Measurements from ENCODE around the gene TSC22D2. TPM values are rescaled to one million over a fixed set of nuclear protein-coding genes. Genes with fewer than 3 reads are reported as not detected.
"Not testable (repeated sequence)": the region's sequence is repeated elsewhere in the genome, so short reads cannot be mapped to it uniquely, and the experiment has no call there.

Gene TSC22D2
- polyA plus RNA-seq, 4 donors, result 50.3 to 75.3 (median 67.8) TPM

DNA sequence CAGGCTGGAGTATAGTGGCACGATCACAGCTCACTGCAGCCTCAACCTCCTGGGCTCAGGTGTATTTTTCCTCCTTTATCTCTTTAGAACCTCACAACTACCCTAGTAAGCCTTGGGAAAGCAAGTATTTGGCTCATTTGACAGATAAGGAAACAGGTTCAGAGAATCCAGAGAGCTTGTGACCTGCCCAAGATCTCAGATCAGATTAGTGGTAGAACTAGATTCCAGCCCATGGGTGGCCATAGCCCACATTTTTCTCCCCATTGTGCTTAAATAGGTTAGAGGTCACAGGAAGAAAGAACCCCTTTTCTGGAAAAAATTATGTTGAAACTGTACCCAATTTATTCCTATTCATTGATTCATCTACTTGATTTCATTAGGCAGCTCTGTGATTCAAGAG, 64.3 kb downstream of the TSC22D2 start:
- no peak for DNase-seq (ENCODE audit: low read depth in 4 of 4, low spot score in 3 of 4)

DNA sequence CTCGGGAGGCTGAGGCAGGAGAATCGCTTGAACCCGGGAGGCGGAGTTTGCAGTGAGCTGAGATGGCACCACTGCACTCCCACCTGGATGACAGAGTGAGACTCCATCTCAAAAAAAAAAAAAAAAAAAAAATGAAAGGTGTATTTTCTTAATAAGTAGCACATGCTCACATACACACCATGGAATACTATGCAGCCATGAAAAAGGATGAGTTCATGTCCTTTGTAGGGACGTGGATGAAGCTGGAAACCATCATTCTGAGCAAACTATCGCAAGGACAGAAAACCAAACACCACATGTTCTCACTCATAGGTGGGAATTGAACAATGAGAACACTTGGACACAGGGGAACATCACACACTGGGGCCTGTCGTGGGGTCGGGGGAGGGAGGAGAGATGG, 65.1 kb downstream of the TSC22D2 start:
- not testable (repeated sequence) for DNase-seq (ENCODE audit: low read depth in 4 of 4, low spot score in 3 of 4)

DNA sequence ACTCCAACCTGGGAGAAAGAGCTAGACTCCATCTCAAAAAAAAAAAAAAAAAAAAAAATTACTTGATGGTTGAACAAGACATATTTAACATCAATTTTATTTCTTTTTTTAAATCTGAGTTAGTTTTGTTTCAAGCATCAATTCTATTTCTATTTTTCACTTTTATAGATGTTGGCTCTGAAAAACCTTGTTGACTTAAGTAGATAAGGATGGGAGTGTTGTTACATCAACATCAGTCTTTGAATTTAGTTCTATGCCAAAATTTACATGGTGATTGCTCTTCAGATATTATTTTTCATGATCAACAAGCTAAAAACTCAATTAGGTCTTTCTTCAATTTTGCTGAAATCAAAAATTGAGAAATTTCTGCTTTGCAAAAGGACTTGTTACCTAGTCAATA, 71.3 kb downstream of the TSC22D2 start:
- no peak for DNase-seq (ENCODE audit: low read depth in 4 of 4, low spot score in 3 of 4)

DNA sequence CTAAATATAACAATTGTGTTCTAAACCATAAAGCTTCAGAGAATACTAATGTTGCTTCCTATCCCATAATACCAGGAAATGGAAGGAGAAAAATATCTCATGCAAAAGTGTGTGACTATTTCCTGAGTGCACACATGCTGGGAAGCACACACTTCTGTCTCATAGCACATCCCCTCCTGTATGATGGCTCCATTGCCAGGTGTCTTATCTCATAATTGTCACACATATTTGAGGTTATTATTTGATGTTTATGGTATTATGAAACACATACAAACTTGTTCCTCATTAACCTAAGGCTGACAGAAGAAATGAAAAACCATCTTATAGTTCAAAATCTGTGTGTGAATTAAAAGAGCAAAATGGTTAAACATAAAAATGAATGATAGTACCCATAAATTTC, 72.8 kb downstream of the TSC22D2 start:
- peak in 3 of 4 donors; percentile 40 to 58 (median 47) for DNase-seq (ENCODE audit: low read depth in 4 of 4, low spot score in 3 of 4)

DNA sequence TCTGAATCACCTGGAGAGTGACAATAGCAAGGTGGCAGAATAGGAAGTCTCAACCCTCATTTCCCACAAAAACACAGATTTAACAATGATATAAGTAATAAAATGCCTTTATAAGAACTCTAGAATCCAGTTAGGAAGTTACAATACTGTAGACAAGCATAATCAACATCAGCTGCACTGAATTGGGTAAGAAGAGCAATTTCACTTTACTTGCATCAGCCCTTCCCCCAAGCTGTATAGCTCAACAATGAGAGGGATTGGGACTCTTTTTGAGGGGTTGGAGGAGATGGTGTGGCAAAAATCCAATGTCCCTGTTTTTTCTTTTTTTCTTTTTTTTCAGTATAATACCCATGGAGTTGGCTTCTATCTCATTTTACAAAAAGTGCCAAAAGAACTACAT, 75.1 kb downstream of the TSC22D2 start:
- DNase-seq (ENCODE audit: low read depth in 4 of 4, low spot score in 3 of 4), result no peak

DNA sequence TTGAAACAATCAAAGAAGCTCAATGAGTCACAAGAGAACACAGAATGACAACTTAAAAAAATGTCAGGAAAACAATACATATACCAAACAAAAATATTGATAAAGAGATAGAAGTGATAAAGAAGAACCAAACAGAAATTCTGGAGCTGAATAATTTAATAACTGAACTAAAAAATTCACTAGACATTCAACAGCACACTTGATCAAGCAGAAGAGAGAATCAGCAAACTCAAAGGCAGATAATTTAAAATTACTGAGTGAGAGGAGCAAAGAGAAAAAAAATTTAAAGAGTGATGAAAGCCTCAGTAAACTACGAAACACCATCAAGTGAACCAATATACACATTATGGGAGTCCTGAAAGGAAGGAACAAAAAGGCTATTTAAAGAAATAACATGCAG, 76.3 kb downstream of the TSC22D2 start:
- DNase-seq (ENCODE audit: low read depth in 4 of 4, low spot score in 3 of 4), result no peak

DNA sequence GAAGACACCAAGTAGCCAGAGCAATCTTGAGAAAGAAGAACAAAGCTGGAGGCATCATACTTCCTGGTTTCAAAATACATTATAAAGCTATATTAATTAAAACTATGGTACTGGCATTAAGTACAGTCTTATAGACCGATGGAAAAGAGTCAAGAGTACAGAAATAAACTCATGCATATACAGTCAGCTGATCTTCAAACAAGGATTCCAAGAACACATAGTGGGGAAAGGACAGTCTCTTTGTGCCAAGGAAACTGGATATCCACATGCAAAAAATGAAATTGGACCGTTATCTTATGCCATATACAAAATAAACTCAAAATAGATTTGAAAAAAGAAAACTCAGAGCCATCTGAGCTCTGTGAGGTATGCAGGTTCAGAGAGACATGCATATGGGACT, 80.8 kb downstream of the TSC22D2 start:
- DNase-seq (ENCODE audit: low read depth in 4 of 4, low spot score in 3 of 4), result no peak

DNA sequence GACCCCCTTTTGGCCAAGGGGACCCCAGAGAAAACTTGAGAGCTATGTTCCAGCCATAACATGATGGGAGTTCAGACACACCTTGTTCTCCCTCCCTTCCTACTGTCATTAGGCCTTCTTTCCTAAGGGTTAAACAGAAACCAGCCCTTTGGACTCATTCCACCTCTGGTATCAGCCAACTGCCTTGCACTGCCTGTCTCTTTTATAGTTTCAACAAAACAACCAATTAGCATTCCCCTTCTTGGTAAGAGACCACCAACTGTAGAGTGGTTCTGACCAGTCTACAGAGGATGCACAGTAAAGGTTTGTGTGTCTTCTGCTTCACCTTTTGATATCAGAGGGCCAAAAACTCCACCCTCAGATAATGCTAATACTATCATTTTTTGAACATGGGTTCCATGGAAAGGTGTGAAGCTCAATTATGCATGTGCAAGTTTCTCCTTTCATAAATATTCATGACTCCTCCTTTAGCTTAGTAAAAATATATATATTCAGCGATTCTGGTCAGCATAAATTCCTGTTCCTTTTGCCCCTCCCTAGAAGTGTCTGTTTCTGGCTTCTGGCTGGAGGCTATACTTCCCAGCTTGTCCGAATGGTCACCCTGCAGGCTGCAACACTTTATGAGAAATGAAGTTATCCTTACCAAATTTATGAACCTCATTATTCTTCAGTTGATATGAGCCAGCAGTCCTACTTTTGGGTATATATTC, 82.3 kb downstream of the TSC22D2 start:
- no peak for DNase-seq (ENCODE audit: low read depth in 4 of 4, low spot score in 3 of 4)

DNA sequence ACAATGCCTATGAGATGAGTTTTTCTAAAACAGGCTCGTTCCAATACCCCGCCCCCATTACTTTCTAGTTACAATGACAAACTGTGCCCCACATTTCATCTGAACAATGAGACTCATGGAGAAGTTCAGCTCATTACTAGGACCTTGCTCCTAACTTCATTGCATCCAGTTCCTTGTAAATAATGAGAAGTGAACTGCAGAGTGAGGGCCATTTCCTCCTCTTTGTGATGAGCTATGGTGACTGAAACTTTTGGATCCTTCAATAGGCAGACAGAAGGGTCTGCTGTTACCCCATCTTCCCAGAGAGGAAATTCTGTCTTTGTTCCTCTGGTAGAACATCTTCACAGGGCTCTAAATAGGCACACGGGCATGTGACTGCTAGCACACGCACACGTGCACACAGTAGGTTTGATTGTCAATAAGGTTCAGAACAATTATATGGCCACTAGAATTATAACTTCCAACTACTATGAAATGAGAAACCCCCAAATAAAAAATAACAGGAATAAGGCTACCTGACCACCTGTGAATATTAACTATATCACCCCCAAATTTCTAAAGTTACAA, 86.4 kb downstream of the TSC22D2 start:
- DNase-seq (ENCODE audit: low read depth in 4 of 4, low spot score in 3 of 4), result no peak

DNA sequence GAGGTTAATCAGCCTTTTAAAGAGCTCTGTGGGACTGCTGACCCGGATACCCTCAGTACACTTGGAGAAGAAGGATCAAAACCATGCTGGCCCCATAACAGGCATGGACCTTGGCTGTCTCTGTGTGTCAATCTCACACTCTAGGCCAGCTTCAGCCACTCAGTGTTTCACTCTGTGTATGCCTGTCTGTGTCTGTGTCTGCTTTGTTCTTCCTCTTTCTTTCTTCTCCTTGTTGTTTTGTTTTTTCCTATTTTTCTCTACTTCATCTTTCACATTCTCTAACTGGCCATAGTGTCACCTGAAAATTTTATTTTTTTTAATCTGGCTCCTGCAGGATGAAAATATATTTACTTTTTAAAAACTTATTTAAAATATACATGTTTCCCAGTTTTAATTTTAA, 87.1 kb downstream of the TSC22D2 start:
- DNase-seq (ENCODE audit: low read depth in 4 of 4, low spot score in 3 of 4), result no peak

DNA sequence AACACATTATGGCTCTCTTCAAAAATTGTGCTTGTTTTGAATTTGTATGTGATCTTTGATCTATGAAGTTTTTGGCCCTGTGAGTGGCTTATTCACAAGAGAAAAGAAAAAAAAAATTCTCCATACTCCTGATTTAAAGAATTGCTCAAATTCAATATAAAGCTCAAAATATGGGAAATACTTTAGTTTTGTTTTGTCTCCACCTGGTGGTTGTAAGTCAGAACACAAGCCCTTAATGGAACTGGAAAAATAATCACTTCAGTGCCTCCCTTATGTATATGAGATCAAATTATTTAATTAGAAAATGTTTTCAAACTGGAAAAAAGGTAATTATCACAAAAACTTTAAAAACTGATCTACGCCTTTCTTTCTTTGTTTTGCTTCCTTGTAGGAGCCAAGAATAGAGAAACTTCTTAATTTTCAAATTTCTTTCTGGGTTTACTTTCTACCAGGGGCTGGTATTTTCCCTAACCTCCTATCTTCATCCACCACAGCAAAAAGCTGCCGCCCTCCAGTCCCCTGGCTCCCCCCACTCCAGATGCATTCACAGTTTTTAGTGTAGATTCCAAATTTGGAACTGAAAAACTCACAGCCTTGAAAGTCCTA, 87.6 kb downstream of the TSC22D2 start:
- peak; percentile 18 to 44 (median 42) for DNase-seq (ENCODE audit: low read depth in 4 of 4, low spot score in 3 of 4)

DNA sequence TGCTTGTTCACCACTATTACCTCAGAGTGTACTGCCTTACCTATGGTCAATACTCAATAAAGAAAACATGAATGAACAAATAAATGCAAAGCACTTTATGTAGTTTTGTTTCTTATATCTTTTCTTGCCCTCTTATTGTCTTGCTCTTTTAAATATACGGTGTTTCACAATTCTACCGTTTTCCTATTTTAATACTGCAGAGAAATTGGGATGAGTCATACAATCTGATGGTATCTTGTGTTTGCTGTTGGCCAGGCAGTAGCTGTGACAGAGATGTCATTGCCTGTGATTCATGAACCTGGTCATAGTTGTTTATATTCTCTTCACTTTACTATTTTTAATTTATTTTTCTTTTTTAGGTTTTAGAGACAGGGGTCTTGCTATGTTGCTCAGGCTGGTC, 89.9 kb downstream of the TSC22D2 start:
- no peak for DNase-seq (ENCODE audit: low read depth in 4 of 4, low spot score in 3 of 4)

DNA sequence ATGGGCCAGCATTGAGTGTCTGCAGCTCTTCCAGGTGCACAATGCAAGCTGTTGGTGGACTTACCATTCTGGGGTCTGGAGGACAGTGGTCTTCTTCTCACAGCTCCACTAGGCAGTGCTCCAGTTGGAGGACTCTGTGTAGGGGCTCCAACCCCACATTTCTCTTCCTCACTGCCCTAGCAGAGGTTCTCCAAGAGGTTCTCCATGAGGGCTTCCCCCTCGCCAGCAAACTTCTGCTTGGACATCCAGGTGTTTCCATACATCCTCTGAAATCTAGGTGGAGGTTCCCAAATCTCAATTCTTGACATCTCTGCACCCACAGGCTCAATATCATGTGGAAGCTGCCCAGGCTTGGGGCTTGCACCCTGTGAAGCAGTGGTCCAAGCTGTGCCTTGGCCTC, 92.9 kb downstream of the TSC22D2 start:
- not testable (repeated sequence) for DNase-seq (ENCODE audit: low read depth in 4 of 4, low spot score in 3 of 4)

DNA sequence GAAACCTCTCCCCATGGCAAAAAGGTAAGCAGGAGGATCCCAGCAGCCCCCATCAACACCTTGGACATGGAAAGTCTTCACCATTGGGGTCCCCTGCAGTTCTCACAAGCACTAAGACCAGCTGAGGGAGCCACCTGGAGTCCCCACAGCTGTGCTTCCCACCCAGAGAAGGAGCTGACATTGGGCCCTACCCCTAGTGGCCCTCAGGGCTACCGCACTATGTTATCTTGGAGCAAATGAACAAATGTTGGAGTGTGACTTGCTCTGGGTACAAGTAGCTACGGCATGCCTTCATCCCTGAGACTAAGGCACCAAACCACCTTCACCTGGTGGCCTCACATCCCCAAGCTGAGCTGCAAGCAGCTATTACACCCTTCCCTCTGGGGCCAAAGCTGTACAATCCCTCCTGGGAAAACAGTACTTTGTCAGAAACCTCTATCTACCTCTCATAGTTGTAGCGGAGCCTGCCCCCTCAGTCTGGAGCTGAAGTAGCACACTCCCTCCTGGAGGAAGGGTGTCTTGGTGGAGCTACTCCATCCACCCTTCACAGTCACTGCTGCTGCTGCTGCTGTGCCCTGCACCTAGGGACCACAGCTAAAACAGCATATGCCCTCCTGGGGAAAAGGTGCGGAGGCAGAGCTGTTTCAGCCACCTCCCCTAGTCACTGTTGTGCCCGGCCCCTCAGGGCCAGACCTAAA, 95.5 kb downstream of the TSC22D2 start:
- DNase-seq (ENCODE audit: low read depth in 4 of 4, low spot score in 3 of 4), result no peak

DNA sequence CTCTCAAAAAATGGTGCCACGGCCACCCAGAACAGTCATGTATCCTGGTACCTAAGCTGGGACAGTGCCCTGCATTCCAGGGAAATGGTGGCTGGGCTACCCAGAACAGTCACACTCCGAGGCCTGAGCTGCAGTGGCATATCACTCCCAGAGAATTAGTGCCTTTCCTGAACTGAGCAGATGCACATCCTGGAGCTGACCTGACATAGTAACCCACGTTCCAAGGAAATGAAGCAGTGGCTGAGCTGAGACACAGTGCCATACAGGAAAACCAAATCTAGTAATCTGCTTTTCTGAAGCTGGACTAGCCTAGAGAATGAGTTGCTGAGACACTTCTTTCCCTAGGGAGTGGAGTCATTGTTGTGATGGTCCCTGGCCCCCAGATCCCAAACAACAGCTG, 96.4 kb downstream of the TSC22D2 start:
- no peak for DNase-seq (ENCODE audit: low read depth in 4 of 4, low spot score in 3 of 4)

DNA sequence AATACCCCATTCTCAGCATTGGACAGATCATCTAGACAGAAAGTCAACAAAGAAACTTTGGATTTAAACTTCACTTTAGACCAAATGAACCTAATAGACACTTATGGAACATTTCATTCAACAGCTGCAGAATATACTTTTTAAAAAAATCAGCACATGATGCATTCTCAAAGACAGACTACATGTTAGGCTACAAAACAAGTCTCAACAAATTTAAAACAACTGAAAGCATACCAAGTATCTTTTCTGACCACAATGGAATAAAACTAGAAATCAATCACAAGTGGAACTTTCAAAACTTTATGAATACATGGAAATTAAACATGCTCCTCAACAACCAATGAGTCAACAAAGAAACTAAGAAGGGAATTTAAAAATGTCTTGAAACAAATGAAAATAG, 100.3 kb downstream of the TSC22D2 start:
- DNase-seq (ENCODE audit: low read depth in 4 of 4, low spot score in 3 of 4), result no peak

DNA sequence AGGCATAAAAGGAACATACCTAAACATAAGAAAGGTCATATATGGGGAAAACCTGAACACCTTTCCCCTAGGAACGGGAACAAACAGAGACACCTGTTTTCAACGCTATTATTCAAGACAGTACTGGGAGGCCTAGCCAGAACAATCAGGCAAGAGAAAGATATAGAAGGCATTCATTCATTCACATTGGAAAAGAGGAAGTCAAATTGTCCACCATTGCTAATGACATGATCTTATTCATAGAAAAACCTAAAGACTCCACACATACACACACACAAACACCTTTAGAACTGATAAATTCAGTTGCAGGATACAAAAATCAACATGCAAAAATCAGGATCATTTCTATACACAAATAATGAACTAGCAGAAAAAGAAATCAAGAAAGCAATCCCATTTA, 101.7 kb downstream of the TSC22D2 start:
- no peak for DNase-seq (ENCODE audit: low read depth in 4 of 4, low spot score in 3 of 4)

DNA sequence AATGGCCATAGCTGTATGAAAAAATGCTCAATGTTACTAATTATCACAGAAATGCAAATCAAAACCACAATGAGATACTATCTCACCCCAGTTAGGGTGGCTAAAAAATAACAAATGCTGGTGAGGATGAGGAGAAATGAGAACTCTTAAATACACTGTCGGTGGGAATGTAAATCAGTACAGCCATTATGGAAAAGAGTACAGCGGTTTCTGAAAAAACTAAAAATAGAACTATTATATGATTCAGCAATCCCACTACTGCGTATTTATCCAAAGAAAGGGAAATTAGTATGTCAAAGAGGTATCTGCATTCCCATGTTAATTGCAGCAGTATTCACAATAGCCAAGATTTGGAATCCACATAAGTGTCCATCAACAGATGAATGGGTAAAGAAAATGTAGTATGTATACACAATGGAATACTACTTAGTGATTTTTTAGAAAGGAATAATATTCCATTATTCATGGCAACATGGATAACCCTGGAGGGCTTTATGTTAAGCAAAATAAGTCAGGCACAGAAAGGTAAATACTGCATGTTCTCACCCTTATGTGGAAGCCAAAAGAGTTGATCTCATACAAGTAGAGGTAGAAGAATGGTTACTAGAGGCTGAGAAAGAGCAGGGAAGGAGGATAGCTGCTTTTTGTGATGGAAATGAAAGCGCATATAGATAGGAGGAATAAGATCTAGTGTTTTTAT, 103.2 kb downstream of the TSC22D2 start:
- no peak for DNase-seq (ENCODE audit: low read depth in 4 of 4, low spot score in 3 of 4)

DNA sequence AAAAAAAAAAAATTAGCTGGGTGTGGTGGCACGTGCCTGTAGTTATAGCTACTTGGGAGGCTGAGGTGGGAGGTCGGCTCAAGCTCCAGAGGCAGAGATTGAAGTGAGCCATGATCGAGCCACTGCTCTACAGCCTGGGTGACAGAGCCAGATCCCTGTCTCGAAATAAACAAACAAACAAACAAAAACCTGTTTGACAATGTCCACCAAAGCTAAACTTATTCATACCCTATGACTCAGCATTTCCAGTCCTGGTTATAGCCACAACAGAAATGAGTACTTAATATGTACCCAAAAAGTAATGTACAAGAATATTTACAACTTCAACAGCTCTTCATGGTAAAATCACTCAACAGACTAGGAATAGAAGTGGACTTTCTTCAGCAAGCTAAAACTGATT, 107.1 kb downstream of the TSC22D2 start:
- no peak for DNase-seq (ENCODE audit: low read depth in 4 of 4, low spot score in 3 of 4)

Measured in right renal pelvis (tissue), 4 donors.